Karpas-422 (cell line): ENCODE results near the gene IPPK. TPM values are rescaled to one million over a fixed set of nuclear protein-coding genes. Genes with fewer than 3 reads are reported as not detected.

Experiments
- DNase-seq: peaks from one replicate; pipeline ENCODE4 v3.0.0-alpha.2; 2015
- H2AFZ ChIP-seq: fragments of 200-600 bp; sonication (generic); 2 replicates; pipeline ENCODE4 v1.6.1; 2014; ENCODE audit warnings: antibody characterized with exemption, low read length, mixed read lengths
- H3K27ac ChIP-seq: fragments of 200-600 bp; sonication (generic); 2 replicates; pipeline ENCODE4 v1.5.1; 2014; ENCODE audit warnings: mild to moderate bottlenecking, low read length, moderate library complexity
- H3K27me3 ChIP-seq: fragments of 200-600 bp; sonication (generic); 2 replicates; pipeline ENCODE4 v1.6.1; 2014; ENCODE audit warnings: low read length, mixed read lengths
- H3K36me3 ChIP-seq: fragments of 200-600 bp; sonication (generic); 2 replicates; pipeline ENCODE4 v1.6.1; 2014; ENCODE audit warnings: low read length, mixed read lengths; ENCODE audit not compliant: insufficient read depth
- H3K4me1 ChIP-seq: fragments of 200-600 bp; sonication (generic); 2 replicates; pipeline ENCODE4 v1.6.1; 2014; ENCODE audit warnings: mild to moderate bottlenecking, low read length, mixed read lengths
- H3K4me2 ChIP-seq: fragments of 200-600 bp; sonication (generic); 2 replicates; pipeline ENCODE4 v1.6.1; 2014; ENCODE audit warnings: low read length, low read depth, mild to moderate bottlenecking; ENCODE audit not compliant: poor library complexity, severe bottlenecking
- H3K4me3 ChIP-seq: fragments of 200-600 bp; sonication (generic); 2 replicates; pipeline ENCODE4 v1.5.1; 2014; ENCODE audit warnings: mild to moderate bottlenecking, antibody characterized with exemption, low read length, mixed read lengths
- H3K79me2 ChIP-seq: fragments of 200-600 bp; sonication (generic); 2 replicates; pipeline ENCODE4 v1.6.1; 2014; ENCODE audit warnings: mild to moderate bottlenecking, low read length, mixed read lengths
- H3K9ac ChIP-seq: fragments of 200-600 bp; sonication (generic); 2 replicates; pipeline ENCODE4 v1.6.0; 2014; ENCODE audit warnings: low read length
- H3K9me2 ChIP-seq: fragments of 200-600 bp; sonication (generic), shearing (Covaris generic); replicated peaks from 2 replicates; pipeline ENCODE4 v1.6.0; 2014; ENCODE audit warnings: mild to moderate bottlenecking, low read length, moderate library complexity; ENCODE audit not compliant: insufficient read depth
- H3K9me3 ChIP-seq: fragments of 300-700, 200-600 bp; sonication (generic); 2 replicates; pipeline ENCODE4 v1.6.1; 2014; ENCODE audit warnings: low read length, mixed read lengths
- H4K20me1 ChIP-seq: fragments of 200-600 bp; sonication (generic); 2 replicates; pipeline ENCODE4 v1.6.1; 2014; ENCODE audit warnings: mild to moderate bottlenecking, antibody characterized with exemption, low read length, low read depth; ENCODE audit not compliant: insufficient read depth
- total RNA-seq: library from RNA; depleted of rRNA; stranded (reverse); fragments of >200 nt; shearing (Covaris generic); gene quantifications from 2 replicates; pipeline ENCODE4 v1.2.3, GENCODE V29; 2014; ENCODE audit warnings: low replicate concordance

The IPPK gene
- total RNA-seq, 1 experiment from 2014 or later: 18.3 TPM

- H3K36me3 ChIP-seq: peaks cover 16% of the 10 kb centered on the region; the same call in 1 of the 2 replicates
- H4K20me1 ChIP-seq: no peaks in the 10 kb centered on the region
- no peak overlapping the region for H2AFZ ChIP-seq
- no peaks in the 10 kb centered on the region for H3K4me1 ChIP-seq
- H3K27me3 ChIP-seq: no peaks in the 10 kb centered on the region
- H3K27ac ChIP-seq: no peak overlapping the region
- H3K9me3 ChIP-seq: peaks cover 8% of the 10 kb centered on the region
- DNase-seq: no peak
- H3K4me3 ChIP-seq: no peak overlapping the region
- no peak overlapping the region for H3K4me2 ChIP-seq
- no peaks in the 10 kb centered on the region for H3K9me2 ChIP-seq
- H3K79me2 ChIP-seq: no peaks in the 10 kb centered on the region
- H3K9ac ChIP-seq: no peak overlapping the region
Observed at GRCh38 chr9:92607773-92608172, 62.2 kb downstream of the IPPK start.

- H3K4me3 ChIP-seq: no peak overlapping the region
- no peaks in the 10 kb centered on the region for H4K20me1 ChIP-seq
- H3K27me3 ChIP-seq: no peaks in the 10 kb centered on the region
- H3K36me3 ChIP-seq: peaks cover 12% of the 10 kb centered on the region; the same call in 1 of the 2 replicates
- no peak overlapping the region for H3K9ac ChIP-seq
- no peaks in the 10 kb centered on the region for H3K4me1 ChIP-seq
- H3K9me2 ChIP-seq: no peaks in the 10 kb centered on the region
- no peak overlapping the region for H2AFZ ChIP-seq
- no peak for DNase-seq
- peaks cover 8% of the 10 kb centered on the region for H3K9me3 ChIP-seq
- no peaks in the 10 kb centered on the region for H3K79me2 ChIP-seq
- H3K27ac ChIP-seq: no peak overlapping the region
- no peak overlapping the region for H3K4me2 ChIP-seq
Observed at GRCh38 chr9:92607088-92607487, 62.8 kb downstream of the IPPK start.

DNA sequence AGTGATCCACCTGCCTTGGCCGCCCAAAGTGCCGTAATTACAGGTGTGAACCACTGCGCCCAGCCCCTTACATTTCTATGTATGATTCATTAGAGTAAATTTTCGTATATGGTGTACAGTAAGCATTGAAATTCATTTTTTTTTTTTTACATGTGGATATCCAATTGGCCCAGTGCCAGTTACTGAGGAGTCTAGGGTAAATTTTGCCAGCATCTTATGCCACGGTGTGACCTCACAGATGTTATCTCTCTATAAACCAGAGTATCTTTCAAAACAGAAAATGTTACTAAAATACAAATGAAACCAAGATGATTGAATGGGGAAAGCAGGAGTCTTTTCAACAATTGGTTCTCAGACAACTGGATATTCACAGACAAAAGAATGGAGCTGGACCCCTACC lies 64.7 kb downstream of the IPPK start:
- Histone ChIP-seq H3K9ac (no peak overlapping the region), H2AFZ (no peak overlapping the region)

GRCh38 chr9:92603990-92604389 lies 65.9 kb downstream of the IPPK start:
- Histone ChIP-seq H4K20me1 (no peaks in the 10 kb centered on the region), H3K4me1 (no peaks in the 10 kb centered on the region), H3K27ac (no peak overlapping the region), H3K9ac (no peak overlapping the region), H3K4me3 (no peak overlapping the region), H3K4me2 (no peak overlapping the region), H3K9me2 (no peaks in the 10 kb centered on the region), H2AFZ (no peak overlapping the region), H3K27me3 (no peaks in the 10 kb centered on the region), H3K9me3 (peaks cover 8% of the 10 kb centered on the region), H3K36me3 (0 out of 2 replicates have a peak, but pooled peaks cover 7% of the 10 kb centered on the region), H3K79me2 (no peaks in the 10 kb centered on the region)
- no peak for DNase-seq

More for the DNA sequence above, 64.7 kb downstream of the IPPK start:
- no peak overlapping the region for H3K27ac ChIP-seq
- no peak for DNase-seq
- no peaks in the 10 kb centered on the region for H3K27me3 ChIP-seq
- H4K20me1 ChIP-seq: no peaks in the 10 kb centered on the region
- no peaks in the 10 kb centered on the region for H3K4me1 ChIP-seq
- peaks cover 8% of the 10 kb centered on the region for H3K9me3 ChIP-seq
- H3K9me2 ChIP-seq: no peaks in the 10 kb centered on the region
- no peak overlapping the region for H3K4me3 ChIP-seq
- no peak overlapping the region for H3K4me2 ChIP-seq
- H3K36me3 ChIP-seq: 0 out of 2 replicates have a peak, but pooled peaks cover 7% of the 10 kb centered on the region
- no peaks in the 10 kb centered on the region for H3K79me2 ChIP-seq

DNA sequence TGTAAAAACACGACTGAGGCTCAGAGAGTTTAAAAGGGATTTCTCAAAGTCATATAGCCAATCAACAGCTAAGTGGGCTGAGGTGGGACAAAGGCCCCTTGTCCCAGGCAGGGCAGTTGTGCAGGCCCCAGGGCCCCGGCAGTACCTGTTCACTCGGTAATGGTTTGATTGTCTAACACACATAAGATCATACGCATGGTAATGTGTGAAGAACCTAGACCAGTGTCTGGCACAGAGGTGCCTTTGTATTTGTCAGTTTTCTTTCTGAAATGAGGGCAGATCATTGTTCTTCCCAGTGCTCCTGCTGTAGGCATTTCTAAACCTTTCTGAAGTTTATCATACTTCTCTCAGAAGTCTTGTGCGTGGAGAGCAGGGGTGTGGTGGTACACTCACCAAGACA lies 66.8 kb downstream of the IPPK start:
- no peak overlapping the region for H3K4me2 ChIP-seq
- H3K27ac ChIP-seq: no peak overlapping the region

GRCh38 chr9:92602413-92602812 lies 67.5 kb downstream of the IPPK start:
- DNase-seq: no peak
- H3K4me1 ChIP-seq: peaks cover 6% of the 10 kb centered on the region; the same call in 1 of the 2 replicates
- H3K9me3 ChIP-seq: peaks cover 8% of the 10 kb centered on the region
- 0 out of 2 replicates have a peak, but pooled peaks cover 7% of the 10 kb centered on the region for H3K36me3 ChIP-seq
- no peaks in the 10 kb centered on the region for H3K27me3 ChIP-seq
- no peak overlapping the region for H3K9ac ChIP-seq
- H2AFZ ChIP-seq: no peak overlapping the region
- H4K20me1 ChIP-seq: no peaks in the 10 kb centered on the region
- H3K79me2 ChIP-seq: no peaks in the 10 kb centered on the region
- H3K4me2 ChIP-seq: no peak overlapping the region
- no peaks in the 10 kb centered on the region for H3K9me2 ChIP-seq
- no peak overlapping the region for H3K4me3 ChIP-seq
- H3K27ac ChIP-seq: no peak overlapping the region

More for the DNA sequence above, 66.8 kb downstream of the IPPK start:
- no peaks in the 10 kb centered on the region for H3K79me2 ChIP-seq
- H3K4me3 ChIP-seq: no peak overlapping the region
- 0 out of 2 replicates have a peak, but pooled peaks cover 7% of the 10 kb centered on the region for H3K36me3 ChIP-seq
- H3K9me2 ChIP-seq: no peaks in the 10 kb centered on the region
- H4K20me1 ChIP-seq: no peaks in the 10 kb centered on the region
- H2AFZ ChIP-seq: no peak overlapping the region
- peaks cover 8% of the 10 kb centered on the region for H3K9me3 ChIP-seq
- DNase-seq: no peak
- H3K27me3 ChIP-seq: no peaks in the 10 kb centered on the region
- 0 out of 2 replicates have a peak, but pooled peaks cover under 1% of the 10 kb centered on the region for H3K4me1 ChIP-seq
- no peak overlapping the region for H3K9ac ChIP-seq

DNA sequence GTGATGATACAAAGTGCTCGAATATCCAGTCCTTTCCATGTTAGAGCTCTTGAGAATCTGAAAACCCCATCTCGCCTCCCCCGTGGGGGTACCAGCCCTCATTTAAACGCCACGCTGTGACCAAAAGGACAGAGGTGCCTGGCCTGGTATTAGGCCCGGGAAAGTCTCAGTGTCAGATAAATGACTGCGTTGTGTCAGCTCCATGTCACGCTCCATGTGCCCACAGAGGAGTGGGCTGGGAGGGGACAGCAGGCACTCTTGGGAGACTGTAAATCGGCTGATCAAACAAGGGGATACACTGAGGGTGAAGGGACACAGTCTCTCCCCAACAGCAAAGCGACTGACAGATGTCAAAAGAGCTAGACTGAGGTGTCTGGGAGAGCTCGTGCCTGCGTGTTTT lies 68.5 kb downstream of the IPPK start:
- no peak overlapping the region for H3K9ac ChIP-seq

GRCh38 chr9:92600462-92601261 lies 69.3 kb downstream of the IPPK start:
- no peak for DNase-seq
- H3K9me2 ChIP-seq: no peaks in the 10 kb centered on the region
- H2AFZ ChIP-seq: no peak overlapping the region
- no peaks in the 10 kb centered on the region for H4K20me1 ChIP-seq
- no peak overlapping the region for H3K9ac ChIP-seq
- H3K4me3 ChIP-seq: no peak overlapping the region
- H3K79me2 ChIP-seq: no peaks in the 10 kb centered on the region
- H3K27me3 ChIP-seq: no peaks in the 10 kb centered on the region
- H3K36me3 ChIP-seq: 0 out of 2 replicates have a peak, but pooled peaks cover 6% of the 10 kb centered on the region
- H3K4me2 ChIP-seq: no peak overlapping the region
- H3K9me3 ChIP-seq: peaks cover 8% of the 10 kb centered on the region
- peaks cover 14% of the 10 kb centered on the region; the same call in 1 of the 2 replicates for H3K4me1 ChIP-seq
- H3K27ac ChIP-seq: no peak overlapping the region

More for the DNA sequence above, 68.5 kb downstream of the IPPK start:
- no peak overlapping the region for H2AFZ ChIP-seq
- no peak overlapping the region for H3K4me3 ChIP-seq
- DNase-seq: no peak
- H3K9me3 ChIP-seq: peaks cover 8% of the 10 kb centered on the region
- H3K4me2 ChIP-seq: no peak overlapping the region
- no peaks in the 10 kb centered on the region for H3K79me2 ChIP-seq
- H3K9me2 ChIP-seq: no peaks in the 10 kb centered on the region
- H3K27ac ChIP-seq: no peak overlapping the region
- H4K20me1 ChIP-seq: no peaks in the 10 kb centered on the region
- H3K36me3 ChIP-seq: 0 out of 2 replicates have a peak, but pooled peaks cover 7% of the 10 kb centered on the region
- no peaks in the 10 kb centered on the region for H3K27me3 ChIP-seq
- peaks cover 13% of the 10 kb centered on the region; the same call in 1 of the 2 replicates for H3K4me1 ChIP-seq
